Osteoblast (primary cell): ENCODE results near the gene PAF1. TPM values are rescaled to one million over a fixed set of nuclear protein-coding genes. Genes with fewer than 3 reads are reported as not detected.

ENCODE experiments used
- DNase-seq: peaks from one replicate; pipeline ENCODE4 v3.0.0; 2011; ENCODE audit warnings: low spot score, mixed read lengths; ENCODE audit not compliant: insufficient read length; ENCODE audit errors: missing footprints
- H2AFZ ChIP-seq: 2 replicates; pipeline ENCODE4 v1.6.0; 2011; ENCODE audit warnings: mild to moderate bottlenecking, low read length
- H3K27ac ChIP-seq: 2 replicates; pipeline ENCODE4 v1.5.1; 2011; ENCODE audit warnings: mild to moderate bottlenecking, low read depth, low read length, moderate library complexity
- H3K27me3 ChIP-seq: 2 replicates; pipeline ENCODE4 v1.6.0; 2012; ENCODE audit warnings: mild to moderate bottlenecking, control low read depth, inconsistent platforms, low read length, moderate library complexity; ENCODE audit not compliant: insufficient read depth
- H3K36me3 ChIP-seq: 2 replicates; pipeline ENCODE4 v1.5.1; 2011; ENCODE audit warnings: mild to moderate bottlenecking, low read length, control low read depth, moderate library complexity; ENCODE audit not compliant: insufficient read depth
- H3K4me1 ChIP-seq: 2 replicates; pipeline ENCODE4 v1.5.1; 2011; ENCODE audit warnings: mild to moderate bottlenecking, low read length, control low read depth, moderate library complexity; ENCODE audit not compliant: insufficient read depth
- H3K4me2 ChIP-seq: 2 replicates; pipeline ENCODE4 v1.6.0; 2011; ENCODE audit warnings: mild to moderate bottlenecking, low read length; ENCODE audit not compliant: insufficient read depth
- H3K4me3 ChIP-seq: fragments of 200-600 bp; sonication (generic); 3 replicates; pipeline ENCODE4 v1.5.1; 2012; ENCODE audit warnings: mild to moderate bottlenecking, low read length, inconsistent platforms; ENCODE audit not compliant: insufficient read depth
- H3K79me2 ChIP-seq: 2 replicates; pipeline ENCODE4 v1.6.0; 2012; ENCODE audit warnings: mild to moderate bottlenecking, low read length, control low read depth, inconsistent platforms; ENCODE audit not compliant: insufficient read depth
- H3K9me3 ChIP-seq: 2 replicates; pipeline ENCODE4 v1.5.1; 2011; ENCODE audit warnings: low read depth, low read length, control low read depth
- H4K20me1 ChIP-seq: 2 replicates; pipeline ENCODE4 v1.6.0; 2012; ENCODE audit warnings: mild to moderate bottlenecking, low read length, control low read depth; ENCODE audit not compliant: insufficient read depth
- CTCF ChIP-seq: IDR thresholded peaks from 2 replicates; pipeline ENCODE4 v1.5.1; 2011; ENCODE audit warnings: mild to moderate bottlenecking, low read depth, low read length, moderate library complexity; ENCODE audit errors: extremely low read depth
- total RNA-seq: library from RNA; depleted of rRNA; stranded (reverse); fragments of >200 nt; gene quantifications from 2 replicates; pipeline ENCODE4 v1.2.3, GENCODE V29; 2012

Gene PAF1
- total RNA-seq, 1 donor: 29.3 TPM

GRCh38 chr19:39403331-39404312 is 12.7 kb upstream of the PAF1 start:
- peak overlapping the region; percentile 83 for H3K4me2 ChIP-seq
- TF ChIP-seq CTCF: no peak
- H3K4me3 ChIP-seq: peak overlapping the region; percentile 71
- peaks cover 36% of the 10 kb centered on the region for H3K4me1 ChIP-seq
- H3K27ac ChIP-seq: peak overlapping the region; percentile 96
- H3K27me3 ChIP-seq: no peaks in the 10 kb centered on the region
- H3K9me3 ChIP-seq: no peaks in the 10 kb centered on the region
- peaks cover 18% of the 10 kb centered on the region for H4K20me1 ChIP-seq
- H3K36me3 ChIP-seq: peaks cover 9% of the 10 kb centered on the region
- peaks cover 19% of the 10 kb centered on the region for H3K79me2 ChIP-seq
- no peak overlapping the region for H2AFZ ChIP-seq
- peak; percentile 98 for DNase-seq

- Histone ChIP-seq H3K27me3 (no peaks in the 10 kb centered on the region), H3K9me3 (no peaks in the 10 kb centered on the region), H3K4me3 (peak overlapping the region; percentile 71), H2AFZ (no peak overlapping the region), H3K4me1 (peaks cover 46% of the 10 kb centered on the region), H4K20me1 (peaks cover 8% of the 10 kb centered on the region), H3K4me2 (peak overlapping the region; percentile 83), H3K79me2 (peaks cover 14% of the 10 kb centered on the region), H3K36me3 (no peaks in the 10 kb centered on the region), H3K27ac (peak overlapping the region; percentile 96)
- peak; percentile 96 for DNase-seq
- no peak for TF ChIP-seq CTCF
These were observed 11.7 kb upstream of the PAF1 start for GRCh38 chr19:39402346-39403300.

- peak; percentile 90 for DNase-seq
- H3K4me1 ChIP-seq: peaks cover 46% of the 10 kb centered on the region
- no peak overlapping the region for H2AFZ ChIP-seq
- no peaks in the 10 kb centered on the region for H3K27me3 ChIP-seq
- H3K4me3 ChIP-seq: peak overlapping the region; percentile 71
- no peak for TF ChIP-seq CTCF
- H3K9me3 ChIP-seq: no peaks in the 10 kb centered on the region
- peaks cover 5% of the 10 kb centered on the region for H3K79me2 ChIP-seq
- peak overlapping the region; percentile 83 for H3K4me2 ChIP-seq
- peak overlapping the region; percentile 96 for H3K27ac ChIP-seq
- no peaks in the 10 kb centered on the region for H4K20me1 ChIP-seq
- peaks cover 6% of the 10 kb centered on the region for H3K36me3 ChIP-seq
These were observed 10.8 kb upstream of the PAF1 start for GRCh38 chr19:39401549-39402345.
